ENCODE results near the gene LDLRAD3.

DNA sequence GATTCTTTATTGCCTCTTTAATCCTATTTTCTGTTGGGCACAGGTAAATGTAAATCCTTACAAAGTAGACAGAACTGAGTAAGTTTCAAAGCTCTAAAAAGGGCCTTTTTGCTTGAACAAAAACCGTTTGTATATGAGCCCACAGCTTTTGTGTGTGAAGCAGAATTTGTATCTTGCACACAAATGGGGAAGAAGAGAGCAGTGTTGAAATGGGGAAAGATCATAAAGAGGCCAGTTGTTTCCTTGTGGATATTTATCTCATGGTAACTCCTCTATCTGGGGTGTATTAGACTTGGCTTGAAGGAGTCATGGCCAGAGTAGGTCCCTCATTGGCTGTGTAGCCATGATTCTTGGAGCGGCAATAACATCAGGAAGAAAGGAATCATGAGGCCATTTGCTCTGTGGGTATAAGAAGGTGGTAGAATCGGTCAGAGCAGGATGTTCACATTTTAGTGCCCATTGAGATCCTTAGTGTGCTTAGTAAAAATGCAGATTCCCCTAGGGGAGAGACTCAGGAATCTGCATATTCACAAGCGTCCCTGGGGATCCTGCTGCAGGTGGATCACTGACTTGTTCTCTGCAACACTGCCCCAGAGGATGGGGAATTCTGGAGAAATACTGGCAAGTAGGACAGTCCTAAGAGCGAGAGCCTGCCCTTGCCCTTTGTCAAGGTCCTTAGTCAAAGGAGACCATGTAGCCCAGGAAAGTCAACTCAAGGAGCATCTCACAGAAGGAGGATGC, 126.5 kb downstream of the LDLRAD3 start:
- TF ChIP-seq POLR2AphosphoS5 (IDR thresholded peaks at IDR 0.05) (no peak), POLR2A (IDR thresholded peaks at IDR 0.05) (no peak)

All from spleen (tissue), 3 donors.